HG03575 (cell line): ENCODE measurements around the gene FOXD3.

Experiments used
- ATAC-seq: cut with Tn5 transposase; IDR thresholded peaks from one replicate; pipeline ENCODE4 v1.9.1; 2021; ENCODE audit not compliant: unreplicated experiment, insufficient number of reproducible peaks, low FRiP score; ENCODE audit errors: extremely low read depth

FOXD3 gene

GRCh38 chr1:63322114-63322943 lies at the start of gene FOXD3:
Gene FOXD3, plus strand, starts transcription at chr1:63322567. Its CDS starts 492 bp downstream, at chr1:63323059.
- ATAC-seq = no peak

DNA sequence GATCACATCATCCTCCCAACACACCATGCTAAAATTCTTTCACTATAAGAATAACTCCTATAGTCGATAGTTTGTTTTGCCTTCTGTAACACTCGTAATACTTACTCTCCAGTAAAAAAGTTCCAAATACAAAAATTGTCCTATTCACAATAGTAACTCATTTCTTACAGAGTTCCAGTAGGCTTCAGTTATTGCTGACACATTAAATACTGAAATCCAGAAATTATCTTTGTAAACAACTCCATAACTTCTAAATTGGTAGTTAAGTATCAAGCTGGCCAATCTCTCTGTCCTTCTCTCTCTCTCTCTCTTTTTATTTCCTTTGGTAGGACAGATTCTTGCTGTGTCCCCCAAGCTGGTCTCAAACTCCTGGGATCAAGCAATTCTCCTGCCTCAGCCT lies 49.6 kb upstream of the FOXD3 start:
- ATAC-seq = no peak

- ATAC-seq = no peak
Observed at GRCh38 chr1:63274371-63274770, 48.0 kb upstream of the FOXD3 start.

DNA sequence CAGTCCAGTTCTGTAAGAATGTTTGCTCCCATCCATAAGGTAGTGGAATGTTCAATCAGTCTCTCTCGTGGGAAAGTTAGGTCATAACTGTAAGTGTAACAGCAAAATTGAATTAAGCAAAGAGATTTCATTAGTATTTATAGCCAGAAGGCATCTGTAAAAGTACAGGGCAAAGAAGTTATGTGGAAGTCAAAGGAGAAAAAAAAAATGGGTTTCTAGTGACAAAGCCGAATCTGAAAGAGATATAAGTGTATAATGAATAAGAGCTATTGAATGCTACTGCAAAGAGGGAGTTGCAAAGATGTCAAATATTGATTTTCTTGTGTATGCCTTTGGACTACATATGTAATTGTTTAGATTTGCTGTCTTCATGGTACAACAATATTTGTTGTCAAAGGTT lies 47.4 kb upstream of the FOXD3 start:
- no peak for ATAC-seq

- ATAC-seq = no peak
Observed at GRCh38 chr1:63276624-63277023, 45.7 kb upstream of the FOXD3 start.

- no peak for ATAC-seq
Observed at GRCh38 chr1:63277195-63278192, 44.9 kb upstream of the FOXD3 start.

DNA sequence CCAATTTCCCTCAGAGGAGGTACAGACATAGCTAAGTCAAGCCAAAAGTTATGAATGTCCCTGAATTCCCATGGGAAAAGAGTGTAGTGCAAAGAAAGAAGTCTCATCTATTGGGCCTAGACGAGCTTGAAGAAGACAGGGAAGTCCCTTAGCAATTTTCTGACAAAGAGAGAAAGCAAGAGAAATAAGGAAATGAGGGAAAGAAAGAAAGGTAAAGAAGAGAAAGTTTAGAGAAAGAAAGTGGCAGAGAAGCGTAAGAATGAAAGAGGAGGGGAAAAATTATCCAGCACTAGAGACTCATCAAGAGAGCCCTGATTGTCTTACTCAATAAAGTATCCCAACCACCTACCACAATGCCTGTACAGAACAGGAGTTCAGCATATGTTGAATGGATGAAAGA lies 40.6 kb upstream of the FOXD3 start:
- ATAC-seq = no peak

DNA sequence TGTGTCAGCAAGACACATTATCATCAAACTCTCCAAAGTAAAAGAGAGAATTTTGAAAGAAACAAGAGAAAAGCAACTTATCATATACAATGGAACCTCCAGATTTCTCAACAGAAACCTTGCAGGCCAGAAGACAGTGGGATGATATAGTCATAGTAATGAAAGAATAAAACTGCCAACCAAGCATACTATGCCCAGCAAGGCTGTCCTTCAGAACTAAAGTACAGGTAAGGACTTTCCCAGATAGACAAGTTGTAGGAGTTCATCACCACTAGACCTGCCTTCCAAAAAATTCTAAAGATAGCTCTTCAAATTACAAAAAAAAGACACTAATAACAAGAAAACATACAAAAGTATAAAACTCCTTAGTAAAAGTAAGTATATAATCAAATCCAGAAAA lies 33.2 kb upstream of the FOXD3 start:
- no peak for ATAC-seq

DNA sequence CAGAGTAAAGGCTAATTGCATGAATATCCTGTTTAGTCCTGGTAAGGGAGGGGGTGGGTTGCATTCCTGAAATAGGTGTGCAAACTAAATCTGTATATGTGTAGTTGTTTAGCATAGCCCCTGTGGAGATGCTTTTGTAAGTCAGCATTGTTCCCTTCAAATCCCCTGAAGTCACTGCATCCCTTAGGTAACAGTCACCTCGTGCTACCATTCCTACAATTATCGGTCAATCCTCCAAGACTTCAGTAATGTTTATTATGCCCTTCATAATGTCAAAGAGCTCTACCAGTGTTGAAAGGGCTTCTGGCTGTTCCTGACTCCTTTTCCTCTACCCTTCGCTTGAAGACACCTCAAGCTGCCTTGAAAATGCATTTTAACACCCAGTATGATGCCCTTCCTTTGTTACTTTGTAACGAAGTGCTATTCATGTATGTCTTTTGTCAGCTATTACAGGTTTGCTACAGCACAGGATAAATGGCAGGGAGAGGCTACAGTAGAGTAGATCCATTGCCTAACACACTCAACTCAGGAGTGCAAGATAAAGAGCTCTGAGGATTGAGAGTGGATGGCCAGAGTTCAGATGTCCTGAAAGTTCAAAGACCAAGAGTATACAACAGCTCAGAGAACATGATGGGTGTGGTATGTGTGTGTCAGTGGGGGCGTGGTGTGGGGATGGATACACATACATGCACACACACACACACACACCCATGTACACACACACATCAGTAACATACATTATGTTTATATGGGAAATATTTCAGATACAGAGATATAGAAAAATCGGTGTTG lies 27.4 kb upstream of the FOXD3 start:
- no peak for ATAC-seq

- ATAC-seq = no peak
Observed at GRCh38 chr1:63304410-63304809, 18.0 kb upstream of the FOXD3 start.

- ATAC-seq = no peak
Observed at GRCh38 chr1:63305043-63305442, 17.3 kb upstream of the FOXD3 start.

DNA sequence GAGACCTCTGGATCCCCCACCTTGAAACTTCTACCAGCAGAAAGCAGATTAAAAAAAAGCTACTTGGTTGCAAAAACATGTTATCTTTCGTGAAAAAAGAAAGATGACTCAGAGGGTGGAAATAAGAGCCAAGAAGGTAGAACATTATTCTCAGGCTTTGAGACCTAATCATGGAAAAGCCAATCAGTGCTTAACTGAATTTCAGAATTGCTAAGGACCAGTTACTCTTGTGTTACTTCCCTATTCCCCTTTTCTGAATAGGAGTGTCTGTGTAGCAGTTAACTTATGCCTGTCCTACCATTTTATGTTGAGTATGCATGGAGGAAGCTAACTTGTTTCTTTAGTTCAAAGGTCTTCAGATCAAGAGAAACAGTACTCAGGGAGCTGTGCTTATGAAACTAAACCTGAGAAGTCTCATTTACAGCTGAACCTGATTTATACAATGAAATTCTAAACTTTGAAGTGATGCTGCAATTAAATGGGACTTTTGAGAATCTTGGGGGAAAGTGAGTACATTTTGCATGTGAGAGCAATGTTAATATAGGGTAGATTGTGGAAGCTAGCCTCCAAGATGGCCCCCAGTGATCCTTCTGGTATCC lies 15.1 kb upstream of the FOXD3 start:
- ATAC-seq = no peak

DNA sequence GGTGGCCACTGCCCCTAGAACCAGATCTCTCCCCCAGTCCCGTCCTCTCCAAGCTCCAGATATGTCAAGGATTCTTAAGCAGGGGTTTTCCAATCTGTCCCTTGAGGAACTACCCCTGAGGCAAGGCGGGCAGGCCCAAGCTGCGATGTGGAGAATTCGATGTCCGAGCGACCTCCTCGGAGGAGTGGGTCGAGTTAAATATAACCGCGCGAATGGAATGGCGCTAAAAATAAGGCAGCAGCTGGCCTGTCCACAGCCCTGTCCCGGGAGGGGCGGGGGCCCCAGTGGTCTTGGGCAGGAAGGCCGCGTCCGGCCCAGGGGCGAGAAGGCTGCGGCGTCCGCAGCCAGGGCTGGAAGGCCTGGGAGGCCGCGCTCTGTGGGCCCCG lies 5.8 kb upstream of the FOXD3 start:
- no peak for ATAC-seq

GRCh38 chr1:63316984-63317816 lies 5.2 kb upstream of the FOXD3 start:
- no peak for ATAC-seq

DNA sequence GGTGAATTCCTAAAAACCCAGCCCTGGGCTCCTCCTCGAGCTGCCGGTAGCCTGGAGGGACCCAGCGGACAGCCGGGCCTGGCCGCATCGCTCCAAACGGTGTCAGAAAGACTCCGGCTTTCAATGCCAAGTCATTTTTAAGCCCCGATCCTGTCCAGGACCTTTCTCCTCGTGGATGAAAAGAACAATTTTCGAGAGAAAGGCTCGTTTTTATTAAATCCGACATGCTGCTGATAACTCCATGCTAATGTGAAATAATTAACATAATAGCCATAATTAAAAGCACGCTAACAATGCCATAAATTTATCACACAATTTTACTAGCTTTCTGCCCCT lies 4.6 kb upstream of the FOXD3 start:
- no peak for ATAC-seq

DNA sequence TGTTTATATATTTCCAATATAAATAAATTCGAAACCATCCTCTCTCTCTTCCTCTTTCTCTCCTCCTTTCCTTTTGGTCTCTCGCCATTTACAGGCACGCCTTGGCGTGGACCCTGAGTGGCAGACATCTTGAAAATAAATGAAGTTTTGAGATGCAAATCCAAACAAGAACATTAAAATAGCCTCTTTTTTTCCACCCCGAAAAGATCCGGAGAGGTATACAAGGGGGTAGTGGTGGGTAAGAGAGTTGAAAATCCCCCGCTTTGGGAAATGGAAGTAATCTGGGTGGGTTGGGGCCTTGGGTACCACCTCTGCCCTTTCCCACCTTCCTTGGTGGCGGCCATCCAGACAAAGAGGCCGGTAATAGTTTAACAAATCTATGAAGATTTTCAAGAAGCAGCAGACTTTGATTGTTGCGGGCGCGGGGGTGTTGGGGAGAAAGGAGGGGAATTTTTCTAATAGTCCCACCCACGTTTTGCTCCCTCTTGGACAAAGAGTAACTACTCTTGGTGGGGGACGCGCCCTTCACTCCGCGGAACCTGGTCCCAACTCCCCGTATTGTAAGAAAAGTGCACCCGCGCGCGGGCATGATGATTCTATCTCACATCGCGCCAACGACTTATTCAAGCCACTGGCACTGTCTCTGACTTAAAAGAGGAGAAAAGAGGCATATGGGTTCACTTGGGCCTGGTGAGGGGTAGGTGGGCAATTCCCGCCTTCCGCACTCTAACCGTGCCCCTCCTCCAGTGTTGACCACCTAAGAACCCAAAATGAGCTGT lies 4.0 kb upstream of the FOXD3 start:
- ATAC-seq = no peak
